Panc1 (cell line): ENCODE measurements around the gene KCND3. TPM values are rescaled to one million over a fixed set of nuclear protein-coding genes. Genes with fewer than 3 reads are reported as not detected.

Experiments used
- ATAC-seq: fragments of 200-7000 bp; cut with Tn5 transposase; 2 replicates; pipeline ENCODE4 v1.9.1; 2020; ENCODE audit warnings: mild to moderate bottlenecking, moderate library complexity
- BruUV-seq: library from RNA; stranded (reverse); fragments of 400-500 nt; replicated peaks from 2 replicates; lab custom pipeline; 2021; lab: Mats Ljungman, UMichigan
- CTCF ChIA-PET: fragments of 300-600 bp; sonication (Branson Sonifier 250); formaldehyde crosslinking; loops from one replicate; lab custom pipeline; 2022; ENCODE audit warnings: antibody characterized with exemption; lab: Charles Lee
- POLR2A ChIA-PET: fragments of 300-600 bp; sonication (Branson Sonifier 250); formaldehyde crosslinking; loops from one replicate; lab custom pipeline; 2022; ENCODE audit warnings: antibody characterized with exemption; lab: Charles Lee
- DNase-seq: peaks from one replicate; pipeline ENCODE4 v3.0.0-alpha.2; 2010; ENCODE audit warnings: low read depth, low spot score
- H3K27ac ChIP-seq: 2 replicates; pipeline ENCODE4 v1.5.1; 2011; ENCODE audit warnings: mild to moderate bottlenecking, low read length, inconsistent platforms
- H3K27me3 ChIP-seq: fragments of 200-500 bp; sonication (Bioruptor generic); 2 replicates; pipeline ENCODE4 v1.6.0; 2014; ENCODE audit warnings: low read length, inconsistent platforms; ENCODE audit not compliant: control insufficient read depth, insufficient read depth
- H3K36me3 ChIP-seq: fragments of 200-500 bp; sonication (Bioruptor generic); 2 replicates; pipeline ENCODE4 v1.5.1; 2014; ENCODE audit warnings: inconsistent platforms, mild to moderate bottlenecking, low read length, moderate library complexity; ENCODE audit not compliant: control insufficient read depth, insufficient read depth
- H3K4me1 ChIP-seq: 2 replicates; pipeline ENCODE4 v1.5.1; 2011; ENCODE audit warnings: inconsistent platforms, mild to moderate bottlenecking, low read length, moderate library complexity; ENCODE audit not compliant: control insufficient read depth, insufficient read depth
- H3K4me3 ChIP-seq, 2 experiments: 2 replicates each; pipeline ENCODE4 v1.5.1; 2011 to 2012; ENCODE audit warnings: low read depth in 2 of 2, low read length in 2 of 2, mild to moderate bottlenecking in 2 of 2, inconsistent platforms in 1 of 2, moderate library complexity in 1 of 2
- H3K9me3 ChIP-seq: fragments of 200-500 bp; sonication (Bioruptor generic); 2 replicates; pipeline ENCODE4 v1.5.1; 2014; ENCODE audit warnings: low read depth, mild to moderate bottlenecking, inconsistent platforms, low read length, moderate library complexity; ENCODE audit not compliant: control insufficient read depth, insufficient read depth
- CTCF ChIP-seq: fragments of 450-650 bp; IDR thresholded peaks from 2 replicates; pipeline ENCODE4 v1.5.1; 2017; ENCODE audit warnings: mild to moderate bottlenecking
- POLR2AphosphoS5 ChIP-seq: IDR thresholded peaks from 2 replicates; pipeline ENCODE4 v1.6.1; 2012; ENCODE audit warnings: mild to moderate bottlenecking, low read depth, low read length, moderate library complexity
- REST ChIP-seq, 2 experiments: IDR thresholded peaks; 2 replicates each; pipeline ENCODE4 v1.6.1; 2011 to 2012; ENCODE audit warnings: low read depth in 2 of 2, control low read depth in 1 of 2, low read length in 1 of 2, mild to moderate bottlenecking in 1 of 2, moderate library complexity in 1 of 2; ENCODE audit not compliant: insufficient read depth in 1 of 2
- SIN3A ChIP-seq: IDR thresholded peaks from 2 replicates; pipeline ENCODE4 v1.6.1; 2012; ENCODE audit warnings: low read depth, mild to moderate bottlenecking, low read length, moderate library complexity, borderline replicate concordance; ENCODE audit not compliant: insufficient read depth
- TCF7L2 ChIP-seq: IDR thresholded peaks from 2 replicates; pipeline ENCODE4 v1.6.1; 2011; ENCODE audit warnings: mild to moderate bottlenecking, low read depth, low read length, inconsistent platforms
- in situ Hi-C: cut with HindIII; loops from 2 replicates; pipeline ENCODE4 v1.10.0; 2016; ENCODE audit warnings: low sequenced_read_pairs, low pct_unique_long_range_greater_than_20kb
- intact Hi-C: fragments of 100-400 bp; cut with micrococcal nuclease; formaldehyde crosslinking; loops from one replicate; pipeline ENCODE4 v1.10.0; 2022; ENCODE audit not compliant: unreplicated experiment
- total RNA-seq: library from RNA; stranded (reverse); gene quantifications from one replicate; pipeline ENCODE4 v1.2.1, GENCODE V29; 2021; ENCODE audit not compliant: unreplicated experiment

The KCND3 gene
- total RNA-seq, 1 experiment from 2014 or later: not detected

- no peak overlapping the region for H3K4me3 ChIP-seq
- CTCF ChIA-PET: no interaction called here
- no peak overlapping the region for H3K27ac ChIP-seq
- POLR2A ChIA-PET: interaction anchor here (0.6 kb wide), 2 partner anchors 315 to 772 kb away, joined by 3 to 4 read pairs; no protein-coding TSS in a partner anchor
- ATAC-seq: no peak
- no peaks in the 10 kb centered on the region for H3K4me1 ChIP-seq
- no peaks in the 10 kb centered on the region for H3K27me3 ChIP-seq
- BruUV-seq: no TSS peak
- peaks cover 5% of the 10 kb centered on the region; the same call in 1 of the 2 replicates for H3K36me3 ChIP-seq
- no peaks in the 10 kb centered on the region for H3K9me3 ChIP-seq
- no peak for DNase-seq
- in situ Hi-C loops (no loop called here), intact Hi-C loops (loop anchor here (2.0 kb wide), 1 partner anchor 54 kb away; no protein-coding TSS in a partner anchor)
- no peak for TF ChIP-seq CTCF
- no peak for TF ChIP-seq SIN3A
Measured at GRCh38 chr1:111768625-111769024, 220.8 kb downstream of the KCND3 start.

- intact Hi-C loops (loop anchor here (2.0 kb wide), 1 partner anchor 53 kb away; no protein-coding TSS in a partner anchor), in situ Hi-C loops (no loop called here)
- peaks cover 6% of the 10 kb centered on the region; the same call in 1 of the 2 replicates for H3K36me3 ChIP-seq
- ATAC-seq (no peak), DNase-seq (no peak)
- H3K27me3 ChIP-seq: no peaks in the 10 kb centered on the region
- H3K4me3 ChIP-seq: no peak overlapping the region
- no peak overlapping the region for H3K27ac ChIP-seq
- no peaks in the 10 kb centered on the region for H3K9me3 ChIP-seq
- ChIA-PET CTCF (no interaction called here), POLR2A (interaction anchor here (0.6 kb wide), 3 partner anchors 66 to 772 kb away, joined by 3 to 4 read pairs (median 3); no protein-coding TSS in a partner anchor)
- no TSS peak for BruUV-seq
- H3K4me1 ChIP-seq: no peaks in the 10 kb centered on the region
- TF ChIP-seq REST (IDR thresholded peaks at IDR 0.05; ENCODE audit: insufficient read depth in 1 of 2, low read depth in 2 of 2, low read length in 1 of 2) (no peak), TCF7L2 (no peak), CTCF (no peak), SIN3A (no peak), POLR2AphosphoS5 (no peak)
Measured at GRCh38 chr1:111768023-111768422, 221.4 kb downstream of the KCND3 start.
